ENCODE measurements around the gene POGLUT3.

DNA sequence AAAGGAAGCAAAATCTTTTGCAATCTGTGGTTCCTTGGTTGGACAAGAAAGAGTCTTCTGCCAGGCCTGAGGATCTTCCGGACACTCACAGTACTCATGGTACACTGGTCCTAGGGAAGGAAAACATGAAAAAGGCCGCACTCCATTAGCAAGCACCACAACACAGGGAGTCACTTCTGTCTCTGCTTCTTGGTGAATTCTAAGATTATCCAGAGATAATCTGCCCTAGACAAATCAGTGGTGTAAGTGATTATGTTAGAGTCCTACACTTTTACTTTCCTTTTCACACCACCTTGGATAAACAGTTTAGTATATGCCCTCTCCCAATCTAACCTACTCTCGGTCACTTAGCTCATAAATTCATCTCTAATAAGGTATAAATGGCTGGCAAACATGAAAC is 11.9 kb downstream of the POGLUT3 start:
- TF ChIP-seq, protein P1, sequence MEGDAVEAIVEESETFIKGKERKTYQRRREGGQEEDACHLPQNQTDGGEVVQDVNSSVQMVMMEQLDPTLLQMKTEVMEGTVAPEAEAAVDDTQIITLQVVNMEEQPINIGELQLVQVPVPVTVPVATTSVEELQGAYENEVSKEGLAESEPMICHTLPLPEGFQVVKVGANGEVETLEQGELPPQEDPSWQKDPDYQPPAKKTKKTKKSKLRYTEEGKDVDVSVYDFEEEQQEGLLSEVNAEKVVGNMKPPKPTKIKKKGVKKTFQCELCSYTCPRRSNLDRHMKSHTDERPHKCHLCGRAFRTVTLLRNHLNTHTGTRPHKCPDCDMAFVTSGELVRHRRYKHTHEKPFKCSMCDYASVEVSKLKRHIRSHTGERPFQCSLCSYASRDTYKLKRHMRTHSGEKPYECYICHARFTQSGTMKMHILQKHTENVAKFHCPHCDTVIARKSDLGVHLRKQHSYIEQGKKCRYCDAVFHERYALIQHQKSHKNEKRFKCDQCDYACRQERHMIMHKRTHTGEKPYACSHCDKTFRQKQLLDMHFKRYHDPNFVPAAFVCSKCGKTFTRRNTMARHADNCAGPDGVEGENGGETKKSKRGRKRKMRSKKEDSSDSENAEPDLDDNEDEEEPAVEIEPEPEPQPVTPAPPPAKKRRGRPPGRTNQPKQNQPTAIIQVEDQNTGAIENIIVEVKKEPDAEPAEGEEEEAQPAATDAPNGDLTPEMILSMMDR (IDR thresholded peaks at IDR 0.05), result no peak
- TF ChIP-seq EP300 (IDR thresholded peaks at IDR 0.05) (no peak), POLR2AphosphoS5 (IDR thresholded peaks at IDR 0.05) (no peak), POLR2A (IDR thresholded peaks at IDR 0.05) (no peak)
